Stimulated activated memory B cell treated with anti-CD40 and anti-IgM and Interleukin-4, amounts not matched to agents 10 μg/mL and 1 μg/mL and 100 μg/mL, for 72 hours (primary cell): Measurements from ENCODE around the gene MAGI2.
"Not testable (repeated sequence)": the region's sequence is repeated elsewhere in the genome, so short reads cannot be mapped to it uniquely, and the experiment has no call there.

Source experiments
- ATAC-seq: fragments of 150-1000 bp; cut with Tn5 transposase; 2 replicates; pipeline ENCODE4 v1.10.0; 2021
- H3K27ac Mint-ChIP-seq: one replicate; pipeline ENCODE4 v1.8.0; 2022; ENCODE audit warnings: mild to moderate bottlenecking, mixed read lengths
- H3K27me3 Mint-ChIP-seq: one replicate; pipeline ENCODE4 v1.8.0; 2022; ENCODE audit warnings: mixed read lengths
- H3K36me3 Mint-ChIP-seq: one replicate; pipeline ENCODE4 v1.8.0; 2022; ENCODE audit warnings: mixed read lengths
- H3K4me1 Mint-ChIP-seq: one replicate; pipeline ENCODE4 v1.8.0; 2022; ENCODE audit warnings: mixed read lengths
- H3K4me3 Mint-ChIP-seq: one replicate; pipeline ENCODE4 v1.8.0; 2022; ENCODE audit warnings: mild to moderate bottlenecking, moderate library complexity, mixed read lengths
- H3K9me3 Mint-ChIP-seq: one replicate; pipeline ENCODE4 v1.8.0; 2022; ENCODE audit warnings: mixed read lengths

The MAGI2 gene

GRCh38 chr7:78260826-78261225, 1192.6 kb downstream of the MAGI2 start:
- H3K27ac Mint-ChIP-seq, result no peak overlapping the region
- no peaks in the 10 kb centered on the region for H3K9me3 Mint-ChIP-seq
- H3K36me3 Mint-ChIP-seq, result no peaks in the 10 kb centered on the region
- H3K27me3 Mint-ChIP-seq, result no peaks in the 10 kb centered on the region
- H3K4me1 Mint-ChIP-seq, result no peaks in the 10 kb centered on the region
- ATAC-seq, result no peak
- no peak overlapping the region for H3K4me3 Mint-ChIP-seq

- ATAC-seq, result peak; percentile 14
- H3K4me3 Mint-ChIP-seq, result no peak overlapping the region
- H3K36me3 Mint-ChIP-seq, result no peaks in the 10 kb centered on the region
- H3K27me3 Mint-ChIP-seq, result no peaks in the 10 kb centered on the region
- no peaks in the 10 kb centered on the region for H3K4me1 Mint-ChIP-seq
- no peaks in the 10 kb centered on the region for H3K9me3 Mint-ChIP-seq
- H3K27ac Mint-ChIP-seq, result no peak overlapping the region
These were observed 1198.8 kb downstream of the MAGI2 start for GRCh38 chr7:78254726-78255055.

GRCh38 chr7:78253850-78254725, 1199.4 kb downstream of the MAGI2 start:
- no peaks in the 10 kb centered on the region for H3K9me3 Mint-ChIP-seq
- H3K4me3 Mint-ChIP-seq, result no peak overlapping the region
- H3K36me3 Mint-ChIP-seq, result no peaks in the 10 kb centered on the region
- no peaks in the 10 kb centered on the region for H3K27me3 Mint-ChIP-seq
- ATAC-seq, result no peak
- H3K4me1 Mint-ChIP-seq, result no peaks in the 10 kb centered on the region
- H3K27ac Mint-ChIP-seq, result no peak overlapping the region

- no peaks in the 10 kb centered on the region for H3K27me3 Mint-ChIP-seq
- H3K4me1 Mint-ChIP-seq, result no peaks in the 10 kb centered on the region
- H3K9me3 Mint-ChIP-seq, result peaks cover 16% of the 10 kb centered on the region
- H3K4me3 Mint-ChIP-seq, result no peak overlapping the region
- H3K36me3 Mint-ChIP-seq, result no peaks in the 10 kb centered on the region
- no peak for ATAC-seq
- no peak overlapping the region for H3K27ac Mint-ChIP-seq
These were observed 1204.6 kb downstream of the MAGI2 start for GRCh38 chr7:78248867-78249266.

GRCh38 chr7:78247910-78248689, 1205.4 kb downstream of the MAGI2 start:
- Mint-ChIP-seq H3K4me1 (no peaks in the 10 kb centered on the region), H3K27me3 (no peaks in the 10 kb centered on the region), H3K4me3 (no peak overlapping the region), H3K36me3 (no peaks in the 10 kb centered on the region), H3K27ac (no peak overlapping the region), H3K9me3 (peaks cover 16% of the 10 kb centered on the region)
- ATAC-seq, result no peak

- not testable (repeated sequence) for H3K4me3 Mint-ChIP-seq, H3K36me3 Mint-ChIP-seq, ATAC-seq, H3K4me1 Mint-ChIP-seq, H3K27me3 Mint-ChIP-seq, H3K27ac Mint-ChIP-seq
- H3K9me3 Mint-ChIP-seq, result peaks cover 18% of the 10 kb centered on the region
These were observed 1213.3 kb downstream of the MAGI2 start for GRCh38 chr7:78240179-78240578.

GRCh38 chr7:78234634-78235033, 1218.8 kb downstream of the MAGI2 start:
- peaks cover 9% of the 10 kb centered on the region for H3K27me3 Mint-ChIP-seq
- H3K27ac Mint-ChIP-seq, result no peak overlapping the region
- ATAC-seq, result no peak
- no peaks in the 10 kb centered on the region for H3K36me3 Mint-ChIP-seq
- no peak overlapping the region for H3K4me3 Mint-ChIP-seq
- H3K4me1 Mint-ChIP-seq, result no peaks in the 10 kb centered on the region
- peaks cover 13% of the 10 kb centered on the region for H3K9me3 Mint-ChIP-seq

- Mint-ChIP-seq H3K27me3 (peaks cover 11% of the 10 kb centered on the region), H3K27ac (no peak overlapping the region), H3K4me3 (no peak overlapping the region), H3K36me3 (no peaks in the 10 kb centered on the region), H3K4me1 (no peaks in the 10 kb centered on the region), H3K9me3 (peaks cover 7% of the 10 kb centered on the region)
- no peak for ATAC-seq
These were observed 1220.7 kb downstream of the MAGI2 start for GRCh38 chr7:78232806-78233205.

- no peak for ATAC-seq
- no peaks in the 10 kb centered on the region for H3K9me3 Mint-ChIP-seq
- no peaks in the 10 kb centered on the region for H3K36me3 Mint-ChIP-seq
- no peaks in the 10 kb centered on the region for H3K4me1 Mint-ChIP-seq
- H3K27me3 Mint-ChIP-seq, result peaks cover 9% of the 10 kb centered on the region
- no peak overlapping the region for H3K27ac Mint-ChIP-seq
- no peak overlapping the region for H3K4me3 Mint-ChIP-seq
These were observed 1227.3 kb downstream of the MAGI2 start for GRCh38 chr7:78226059-78226719.

GRCh38 chr7:78225534-78225933, 1227.9 kb downstream of the MAGI2 start:
- no peak for ATAC-seq
- no peaks in the 10 kb centered on the region for H3K36me3 Mint-ChIP-seq

GRCh38 chr7:78224923-78225322, 1228.5 kb downstream of the MAGI2 start:
- Mint-ChIP-seq H3K36me3 (no peaks in the 10 kb centered on the region), H3K27ac (no peak overlapping the region), H3K4me1 (no peaks in the 10 kb centered on the region), H3K4me3 (no peak overlapping the region), H3K27me3 (peaks cover 15% of the 10 kb centered on the region), H3K9me3 (peaks cover 3% of the 10 kb centered on the region)
- ATAC-seq, result no peak

More at GRCh38 chr7:78225534-78225933, 1227.9 kb downstream of the MAGI2 start:
- peaks cover 9% of the 10 kb centered on the region for H3K27me3 Mint-ChIP-seq
- no peak overlapping the region for H3K4me3 Mint-ChIP-seq
- no peaks in the 10 kb centered on the region for H3K9me3 Mint-ChIP-seq
- no peak overlapping the region for H3K27ac Mint-ChIP-seq
- no peaks in the 10 kb centered on the region for H3K4me1 Mint-ChIP-seq

GRCh38 chr7:78223598-78223997, 1229.9 kb downstream of the MAGI2 start:
- Mint-ChIP-seq H3K27ac (no peak overlapping the region), H3K36me3 (no peaks in the 10 kb centered on the region), H3K27me3 (peaks cover 10% of the 10 kb centered on the region), H3K9me3 (peaks cover 3% of the 10 kb centered on the region), H3K4me1 (no peaks in the 10 kb centered on the region), H3K4me3 (no peak overlapping the region)
- ATAC-seq, result no peak

- no peak overlapping the region for H3K27ac Mint-ChIP-seq
- no peaks in the 10 kb centered on the region for H3K36me3 Mint-ChIP-seq
- H3K27me3 Mint-ChIP-seq, result peaks cover 9% of the 10 kb centered on the region
- no peak overlapping the region for H3K4me3 Mint-ChIP-seq
- H3K4me1 Mint-ChIP-seq, result no peaks in the 10 kb centered on the region
- H3K9me3 Mint-ChIP-seq, result peaks cover 3% of the 10 kb centered on the region
- no peak for ATAC-seq
These were observed 1231.3 kb downstream of the MAGI2 start for GRCh38 chr7:78222001-78222751.

- Mint-ChIP-seq H3K9me3 (peaks cover 3% of the 10 kb centered on the region), H3K4me3 (no peak overlapping the region), H3K27ac (no peak overlapping the region), H3K4me1 (no peaks in the 10 kb centered on the region), H3K36me3 (no peaks in the 10 kb centered on the region), H3K27me3 (peaks cover 9% of the 10 kb centered on the region)
- ATAC-seq, result no peak
These were observed 1232.7 kb downstream of the MAGI2 start for GRCh38 chr7:78220754-78221153.

- Mint-ChIP-seq H3K27me3 (peaks cover 9% of the 10 kb centered on the region), H3K9me3 (peaks cover 3% of the 10 kb centered on the region), H3K36me3 (no peaks in the 10 kb centered on the region), H3K4me1 (no peaks in the 10 kb centered on the region), H3K27ac (no peak overlapping the region), H3K4me3 (no peak overlapping the region)
- no peak for ATAC-seq
These were observed 1234.6 kb downstream of the MAGI2 start for GRCh38 chr7:78218876-78219275.
